B cell (primary cell): ENCODE data around the gene HIC1. TPM values are rescaled to one million over a fixed set of nuclear protein-coding genes. Genes with fewer than 3 reads are reported as not detected.

Source experiments
- ATAC-seq: fragments of 200-7000 bp; cut with Tn5 transposase; one replicate; pipeline ENCODE4 v1.10.0; 2021; ENCODE audit warnings: low read depth, mild to moderate bottlenecking, moderate number of reproducible peaks, moderate library complexity
- CTCF ChIA-PET: fragments of 350-600 bp; sonication (Branson Sonifier 250); formaldehyde crosslinking; loops from one replicate; lab custom pipeline; 2021; ENCODE audit warnings: antibody characterized with exemption, inconsistent platforms; lab: Charles Lee
- POLR2A ChIA-PET: fragments of 350-600 bp; sonication (Branson Sonifier 250); formaldehyde crosslinking; loops from one replicate; lab custom pipeline; 2021; ENCODE audit warnings: antibody characterized with exemption; lab: Charles Lee
- DNase-seq: peaks from one replicate; pipeline ENCODE4 v3.0.0; 2013
- H2AFZ ChIP-seq: 2 replicates; pipeline ENCODE4 v1.6.1; 2012; ENCODE audit warnings: mild to moderate bottlenecking, low read depth, low read length; ENCODE audit not compliant: insufficient read depth, poor library complexity, severe bottlenecking
- H3K27ac ChIP-seq, 2 donors: 1 replicate in 1 of 2; 2 replicates in 1 of 2; pipeline ENCODE4 v1.5.1; 2012 to 2013; ENCODE audit warnings: low read length in 2 of 2, mild to moderate bottlenecking in 2 of 2, moderate library complexity in 1 of 2
- H3K27me3 ChIP-seq, 4 experiments: fragments of 200-600 bp in 1 of 4; sonication (generic) in 1 of 4; replicated peaks in 1 of 4; 1 replicate in 2 of 4; 2 replicates in 2 of 4; pipeline versions ENCODE4 v1.6.1 to v1.7.0; 2013 to 2016; ENCODE audit warnings: low read length in 3 of 4, mild to moderate bottlenecking in 2 of 4, mixed read lengths in 1 of 4, moderate library complexity in 1 of 4; ENCODE audit not compliant: insufficient read depth in 4 of 4, control insufficient read depth in 3 of 4; ENCODE audit errors: control extremely low read depth in 1 of 4
- H3K36me3 ChIP-seq, 2 experiments: replicated peaks in 1 of 2; 1 replicate in 1 of 2; 2 replicates in 1 of 2; pipeline versions ENCODE4 v1.6.1 to v1.7.1; 2013; ENCODE audit warnings: low read length in 1 of 2; ENCODE audit not compliant: insufficient read depth in 2 of 2, control insufficient read depth in 1 of 2; ENCODE audit errors: control extremely low read depth in 1 of 2, extremely low read depth in 1 of 2
- H3K4me1 ChIP-seq, 2 donors: fragments of 200-600 bp in 1 of 2; sonication (generic) in 1 of 2; 1 replicate in 1 of 2; 2 replicates in 1 of 2; pipeline versions ENCODE4 v1.5.1 to v1.6.1; 2013 to 2017; ENCODE audit warnings: low read length in 2 of 2; ENCODE audit not compliant: control insufficient read depth in 2 of 2, insufficient read depth in 2 of 2
- H3K4me2 ChIP-seq: replicated peaks from 2 replicates; pipeline ENCODE3; 2012; ENCODE audit warnings: mild to moderate bottlenecking, low read depth, low read length; ENCODE audit not compliant: poor library complexity, severe bottlenecking
- H3K4me3 ChIP-seq, 5 experiments: fragments of 200-600 bp in 1 of 5; sonication (generic) in 1 of 5; 1 replicate in 3 of 5; 2 replicates in 2 of 5; pipeline versions ENCODE4 v1.5.1 to v1.7.0; 2011 to 2016; ENCODE audit warnings: low read length in 4 of 5, mild to moderate bottlenecking in 4 of 5, low read depth in 2 of 5, control low read depth in 1 of 5, moderate library complexity in 1 of 5; ENCODE audit not compliant: insufficient read depth in 1 of 5; ENCODE audit errors: control extremely low read depth in 1 of 5, extremely low read depth in 1 of 5
- H3K79me2 ChIP-seq: fragments of 200-600 bp; sonication (generic); one replicate; pipeline ENCODE4 v1.6.0; 2016; ENCODE audit warnings: low read length; ENCODE audit not compliant: control insufficient read depth, insufficient read depth
- H3K9ac ChIP-seq: fragments of 200-600 bp; sonication (generic); 2 replicates; pipeline ENCODE4 v1.6.1; 2017; ENCODE audit warnings: mild to moderate bottlenecking, low read length, moderate library complexity
- H3K9me3 ChIP-seq, 3 donors: one replicate each; pipeline versions ENCODE4 v1.6.1 to v1.7.1; 2013; ENCODE audit warnings: low read length in 2 of 3; ENCODE audit not compliant: control insufficient read depth in 2 of 3, insufficient read depth in 1 of 3; ENCODE audit errors: control extremely low read depth in 1 of 3
- H4K20me1 ChIP-seq: 2 replicates; pipeline ENCODE4 v1.6.0; 2012; ENCODE audit warnings: mild to moderate bottlenecking, low read length; ENCODE audit not compliant: insufficient read depth, control insufficient read depth, poor library complexity, severe bottlenecking
- H3K27ac Mint-ChIP-seq: one replicate; pipeline ENCODE4 v1.8.0; 2021; ENCODE audit warnings: mixed read lengths
- H3K27me3 Mint-ChIP-seq: one replicate; pipeline ENCODE4 v1.8.0; 2021; ENCODE audit warnings: mixed read lengths
- H3K4me1 Mint-ChIP-seq: one replicate; pipeline ENCODE4 v1.8.0; 2021; ENCODE audit warnings: mixed read lengths
- H3K4me3 Mint-ChIP-seq: one replicate; pipeline ENCODE4 v1.8.0; 2021; ENCODE audit warnings: mixed read lengths
- H3K9me3 Mint-ChIP-seq: one replicate; pipeline ENCODE4 v1.8.0; 2022; ENCODE audit warnings: mixed read lengths; ENCODE audit not compliant: insufficient read depth
- CTCF ChIP-seq: fragments of 200-600 bp; IDR thresholded peaks from one replicate; pipeline ENCODE4 v1.8.0; 2022; ENCODE audit warnings: antibody characterized with exemption, mild to moderate bottlenecking
- EZH2 ChIP-seq: IDR thresholded peaks from 2 replicates; pipeline ENCODE4 v1.6.1; 2012; ENCODE audit warnings: borderline replicate concordance, low read depth, mild to moderate bottlenecking, moderate library complexity, low read length; ENCODE audit not compliant: insufficient read depth, poor library complexity, severe bottlenecking
- WGBS: methylation state at CpG from one replicate; pipeline ENCODE4 v1.1.5; 2013; ENCODE audit warnings: missing lambda C conversion rate; ENCODE audit not compliant: insufficient coverage; 5-methylcytosine and 5-hydroxymethylcytosine counted together
- intact Hi-C: fragments of 100-400 bp; cut with micrococcal nuclease; formaldehyde crosslinking; loops from one replicate; pipeline ENCODE4 v1.10.0; 2022
- polyA plus RNA-seq: library from polyadenylated mRNA; depleted of rRNA; stranded (reverse); fragments of >200 nt; gene quantifications from 2 replicates; pipeline ENCODE4 v1.2.3, GENCODE V29; 2012
- total RNA-seq, 2 donors: library from RNA; stranded (reverse); fragments of 120-200 nt in 1 of 2; gene quantifications; 1 replicate in 1 of 2; 2 replicates in 1 of 2; pipeline versions ENCODE4 v1.2.3 to v1.2.4, GENCODE V29; 2013 to 2022

HIC1 gene
- total and polyA plus RNA-seq, 2 donors (not counting 1 experiment from before 2014, with no cell fraction given): 0.46 to 1.9 TPM

GRCh38 chr17:2063261-2064146 lies 8.6 kb downstream of the HIC1 start:
- ATAC-seq: peak; percentile 5
- no peak overlapping the region for H3K9ac ChIP-seq
- peaks cover 0 to 22% of the 10 kb centered on the region in 2 experiments for H3K36me3 ChIP-seq

More at GRCh38 chr17:2063261-2064146, 8.6 kb downstream of the HIC1 start:
- TF ChIP-seq CTCF (no peak), EZH2 (no peak)
- H3K27me3 ChIP-seq: peaks cover 0 to 9% (median 2%) of the 10 kb centered on the region in 4 experiments
- ChIA-PET POLR2A (interaction anchor here (0.5 to 0.6 kb wide), 2 partner anchors 24 to 27 kb away, joined by 3 to 6 read pairs; no protein-coding TSS in a partner anchor), CTCF (interaction anchor here (0.8 to 3.8 kb wide), 8 partner anchors 8 to 181 kb away, joined by 3 to 17 read pairs (median 4); partner anchors contain the start of gene HIC1)
- H3K27me3 Mint-ChIP-seq: no peaks in the 10 kb centered on the region
- peaks cover 33 to 44% of the 10 kb centered on the region in 2 donors for H3K4me1 ChIP-seq
- peak overlapping the region; percentile 86 for H3K27ac Mint-ChIP-seq
- no peak overlapping the region for H3K4me3 ChIP-seq
- intact Hi-C loops: no loop called here
- H4K20me1 ChIP-seq: peaks cover 5% of the 10 kb centered on the region
- DNase-seq: peak; percentile 38
- H3K4me2 ChIP-seq: peak overlapping the region; percentile 39
- H3K9me3 Mint-ChIP-seq: no peaks in the 10 kb centered on the region
- peak overlapping the region; percentile 43 for H3K4me3 Mint-ChIP-seq
- no peaks in the 10 kb centered on the region for H3K9me3 ChIP-seq
- WGBS: 46% methylated on average over 8 of the region's 16 CpGs
- peaks cover 48% of the 10 kb centered on the region for H3K4me1 Mint-ChIP-seq
- no peaks in the 10 kb centered on the region for H3K79me2 ChIP-seq
- no peak overlapping the region for H2AFZ ChIP-seq
- peak overlapping the region in 1 of 2 donors; percentile 64 for H3K27ac ChIP-seq
